GM19025 (cell line): Measurements from ENCODE around the gene EFEMP1.

Experiments
- ATAC-seq: cut with Tn5 transposase; IDR thresholded peaks from one replicate; pipeline ENCODE4 v1.9.1; 2021; ENCODE audit warnings: mild to moderate bottlenecking, low read depth, moderate library complexity; ENCODE audit not compliant: unreplicated experiment

EFEMP1 gene

DNA sequence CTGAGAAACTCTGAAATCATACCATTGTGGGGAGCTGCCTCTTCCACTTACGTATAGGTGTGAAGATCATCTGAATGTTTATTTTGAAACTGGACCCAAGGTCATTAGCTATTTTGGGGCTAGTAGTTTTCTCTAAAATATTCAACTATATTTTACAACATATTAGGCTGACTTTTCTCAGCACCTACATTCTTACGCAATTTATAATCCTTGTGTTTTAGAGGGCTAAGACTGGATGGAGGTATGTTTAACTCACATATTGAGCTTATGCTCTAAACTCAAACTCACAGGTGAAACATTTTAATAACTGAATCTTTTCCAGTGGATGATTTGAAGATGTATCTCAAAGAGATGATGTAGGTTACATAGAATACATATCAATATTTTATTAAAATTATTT is 49.2 kb downstream of the EFEMP1 start:
- ATAC-seq: no peak

GRCh38 chr2:55871637-55872036 is 51.9 kb downstream of the EFEMP1 start:
- no peak for ATAC-seq

DNA sequence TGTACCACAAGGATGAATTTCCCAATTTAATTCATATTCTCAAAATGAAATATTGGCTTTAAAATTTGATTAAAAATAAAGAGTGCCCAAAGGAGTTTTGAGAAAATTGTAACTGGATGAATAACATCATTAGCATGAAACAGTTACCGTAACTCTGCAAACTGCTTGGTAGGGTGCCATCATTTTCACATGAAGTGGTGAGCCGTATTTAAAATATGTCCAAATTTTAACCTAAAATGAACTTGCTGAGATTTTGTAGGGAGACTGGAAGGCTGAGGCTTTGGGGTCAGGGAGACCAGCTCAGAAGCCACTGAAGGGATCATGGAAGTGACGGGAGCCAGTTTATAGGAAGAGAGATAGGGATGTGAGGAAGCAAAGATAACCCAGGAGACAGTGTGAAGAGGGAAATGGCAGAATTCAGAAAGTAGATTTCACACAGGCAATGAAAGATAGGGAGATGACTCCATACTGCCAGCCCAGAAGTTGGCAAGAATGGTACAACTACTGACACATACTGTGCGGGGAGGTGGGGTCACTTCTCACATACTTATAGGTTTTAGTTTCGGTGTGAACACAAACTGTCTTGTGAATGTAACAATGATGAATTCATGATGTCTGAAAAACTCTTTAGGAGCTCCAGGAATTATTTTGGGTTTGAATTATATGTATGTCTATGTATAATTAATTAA is 53.8 kb downstream of the EFEMP1 start:
- ATAC-seq: no peak

GRCh38 chr2:55865096-55865835 is 58.3 kb downstream of the EFEMP1 start:
- no peak for ATAC-seq

GRCh38 chr2:55864351-55865084 is 59.1 kb downstream of the EFEMP1 start:
- no peak for ATAC-seq

DNA sequence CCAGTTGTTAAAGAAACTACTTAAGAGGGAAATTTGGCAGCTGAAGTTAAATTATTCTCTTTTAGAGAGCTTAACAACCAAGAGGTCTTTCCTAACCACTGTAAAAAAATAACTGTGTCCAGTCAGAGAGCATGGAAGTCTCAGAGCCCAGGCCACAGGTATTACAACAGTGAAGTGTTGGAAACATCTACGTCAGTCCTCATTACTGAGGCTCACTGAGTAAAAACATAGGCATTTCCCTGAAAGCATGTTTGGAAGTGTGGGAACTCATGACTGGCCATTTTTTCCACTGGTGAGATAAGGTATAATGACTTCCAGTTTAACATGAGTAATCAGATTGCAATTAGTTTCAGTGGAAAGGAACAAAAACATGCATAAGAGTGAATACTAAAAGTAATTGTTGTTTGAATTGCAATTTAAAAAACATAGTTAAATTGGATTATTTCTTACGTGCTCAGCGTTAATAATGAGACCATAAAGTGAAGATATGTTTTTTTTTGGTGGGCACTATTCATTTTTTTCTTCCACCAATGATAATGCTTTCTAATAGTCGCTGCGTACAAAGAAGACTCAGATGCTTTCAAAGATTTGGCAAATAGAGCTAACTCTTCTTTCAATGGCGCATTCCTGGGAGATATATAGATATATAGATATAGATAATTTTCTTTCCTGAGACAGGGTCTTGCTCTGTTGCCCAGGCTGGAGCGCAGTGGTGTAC is 60.8 kb downstream of the EFEMP1 start:
- ATAC-seq: no peak

DNA sequence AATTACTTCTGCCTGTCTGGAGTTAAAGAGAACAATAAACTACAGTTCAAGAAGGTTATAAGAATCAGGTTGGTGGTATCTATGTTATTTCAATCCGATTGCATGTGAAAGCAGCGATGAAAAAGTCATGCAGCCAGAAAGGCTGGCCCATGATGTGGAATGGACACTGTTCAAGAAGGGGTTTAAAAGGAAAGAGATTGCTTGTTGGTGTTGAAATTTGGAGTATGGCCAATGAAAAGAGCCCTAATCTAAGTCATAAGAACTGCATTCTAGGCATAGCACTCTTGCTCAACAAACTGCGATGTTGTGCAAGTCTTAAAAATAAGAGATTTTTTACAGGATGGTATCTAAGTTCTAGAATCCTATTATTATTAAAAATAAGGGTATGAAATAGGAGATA is 61.3 kb downstream of the EFEMP1 start:
- ATAC-seq: no peak

DNA sequence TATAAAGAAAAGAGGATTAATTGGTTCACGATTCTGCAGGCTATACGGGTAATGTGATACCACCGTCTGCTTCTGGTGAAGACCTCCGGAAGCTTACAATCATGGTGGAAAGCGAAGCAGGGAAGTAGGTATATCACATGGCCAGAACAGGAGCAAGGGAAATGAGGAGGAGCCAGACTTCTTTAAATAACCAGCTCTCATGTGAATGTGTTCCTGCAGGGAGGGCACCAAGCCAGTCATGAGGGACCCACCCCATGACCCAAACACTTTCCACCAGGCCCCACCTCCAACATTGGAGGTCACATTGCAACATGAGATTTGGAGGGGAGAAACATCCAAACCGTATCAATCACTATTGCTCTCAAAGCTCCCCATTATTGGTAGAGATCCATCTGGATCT is 61.8 kb downstream of the EFEMP1 start:
- ATAC-seq: no peak

GRCh38 chr2:55860832-55861231 is 62.8 kb downstream of the EFEMP1 start:
- ATAC-seq: no peak

DNA sequence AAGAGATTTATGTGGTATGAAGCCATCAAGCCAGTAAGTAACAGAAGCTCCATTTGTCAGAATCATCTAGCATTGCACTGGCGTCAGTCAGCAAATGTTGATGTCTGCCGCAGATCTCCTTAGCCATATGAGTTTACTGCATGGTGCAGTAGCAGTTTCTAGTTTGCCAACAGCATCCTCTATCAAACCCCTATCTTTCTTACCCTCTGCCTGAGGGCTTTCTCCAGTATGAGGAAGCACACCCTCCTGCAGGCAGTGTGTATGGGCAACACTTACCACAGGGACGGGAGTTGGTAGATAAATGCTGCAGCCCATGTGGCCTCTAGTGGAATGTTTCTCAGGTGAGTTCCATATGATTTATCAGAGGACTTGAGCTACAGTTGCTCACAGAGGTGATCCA is 63.7 kb downstream of the EFEMP1 start:
- ATAC-seq: no peak

DNA sequence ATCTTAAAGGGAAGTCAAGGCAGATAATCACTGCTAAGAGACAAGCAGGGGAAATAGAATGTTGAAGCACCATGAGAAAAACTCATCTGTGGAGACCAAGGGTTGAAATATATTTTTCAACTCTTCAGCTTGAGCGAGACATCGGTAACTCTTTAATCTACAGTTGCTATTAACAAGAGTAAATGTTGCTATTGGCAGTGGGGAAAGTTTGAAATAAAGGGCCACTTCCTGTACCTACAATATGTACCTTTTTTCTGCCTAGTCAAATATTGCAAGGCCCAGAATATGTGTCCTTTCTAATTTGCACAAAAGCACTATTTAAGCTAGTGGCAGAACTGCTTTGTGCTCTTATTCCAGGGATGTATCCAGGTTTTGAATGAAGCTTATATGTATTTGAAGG is 65.8 kb downstream of the EFEMP1 start:
- ATAC-seq: no peak

GRCh38 chr2:55856936-55857335 is 66.6 kb downstream of the EFEMP1 start:
- no peak for ATAC-seq

- ATAC-seq: no peak
Measured at GRCh38 chr2:55848096-55848495, 75.5 kb downstream of the EFEMP1 start.

DNA sequence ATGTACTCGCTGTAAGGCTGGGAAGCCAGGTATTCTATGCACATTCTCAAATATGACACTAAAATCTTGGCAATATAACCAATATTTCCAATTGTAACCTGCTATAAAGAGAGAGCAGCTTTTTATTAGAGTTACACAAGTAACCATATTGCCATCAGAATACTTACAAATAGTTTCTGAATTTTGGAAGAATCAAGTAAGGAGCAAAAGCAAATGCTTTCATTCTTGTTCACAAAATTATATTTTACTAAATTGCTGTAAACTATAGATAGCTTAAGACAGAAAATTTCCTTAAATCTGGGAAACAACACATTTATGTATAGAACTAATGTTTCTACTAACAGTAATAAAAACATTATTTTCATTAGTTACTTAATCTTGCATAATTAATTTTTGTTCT is 77.2 kb downstream of the EFEMP1 start:
- ATAC-seq: no peak

DNA sequence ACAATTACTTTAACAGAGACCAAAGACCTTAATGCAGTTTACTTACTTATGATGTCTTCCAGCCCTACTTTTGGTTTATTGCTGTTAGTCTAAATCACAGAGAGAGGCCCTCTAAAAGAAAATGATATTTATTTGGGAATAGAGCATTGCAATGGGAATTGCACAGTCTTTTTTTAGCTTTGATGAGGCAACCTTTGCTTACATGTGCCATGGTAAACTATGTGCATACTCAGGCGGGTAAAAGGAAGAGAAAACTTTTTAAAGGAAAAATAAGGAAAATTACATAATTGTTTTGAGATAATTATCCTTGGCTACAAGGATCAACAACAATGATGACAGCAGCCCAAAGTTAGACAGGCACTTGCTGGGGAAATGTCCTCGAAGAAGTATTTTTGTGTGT is 78.6 kb downstream of the EFEMP1 start:
- no peak for ATAC-seq

- no peak for ATAC-seq
Measured at GRCh38 chr2:55843994-55844345, 79.6 kb downstream of the EFEMP1 start.

DNA sequence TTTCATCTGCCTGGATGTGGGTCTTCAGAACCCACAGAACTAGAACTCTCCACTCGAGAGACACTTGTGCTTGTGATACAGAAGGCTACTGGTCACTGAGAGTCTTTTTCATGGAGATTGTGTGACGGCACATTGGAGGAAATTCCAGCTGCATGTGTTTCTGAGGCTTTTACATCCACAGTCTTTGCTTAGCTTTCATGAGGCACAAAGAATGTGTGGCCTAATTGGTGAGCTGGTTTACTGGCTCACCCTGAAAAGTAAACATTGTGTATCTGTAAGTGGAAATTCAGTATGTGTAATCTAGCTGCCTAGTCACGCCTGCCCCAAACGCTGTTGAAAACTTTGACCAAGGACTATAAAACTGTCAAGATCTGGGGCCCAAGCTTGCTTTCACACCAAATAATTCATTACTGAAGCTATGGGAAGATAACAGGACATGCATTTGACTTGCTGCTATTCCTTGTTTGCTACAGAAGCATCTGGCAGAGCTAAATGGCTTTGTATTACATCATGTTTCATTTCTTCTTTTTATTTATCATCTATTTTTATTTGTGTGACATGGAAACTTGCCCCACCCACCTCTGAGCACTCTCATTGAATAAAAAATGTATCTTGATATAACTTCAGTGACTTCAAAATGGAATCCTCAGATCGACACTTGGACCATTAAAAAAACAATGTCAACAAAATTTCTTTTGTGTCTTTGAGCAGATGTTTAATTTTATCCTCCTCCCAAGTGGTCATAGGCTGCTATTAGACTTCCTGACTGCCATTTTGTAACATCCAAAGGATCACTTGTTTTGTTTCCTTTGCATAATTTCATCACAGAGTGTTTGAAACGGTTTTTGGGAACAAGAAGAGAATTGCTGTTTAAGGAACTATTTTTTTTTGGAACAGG is 80.2 kb downstream of the EFEMP1 start:
- no peak for ATAC-seq

DNA sequence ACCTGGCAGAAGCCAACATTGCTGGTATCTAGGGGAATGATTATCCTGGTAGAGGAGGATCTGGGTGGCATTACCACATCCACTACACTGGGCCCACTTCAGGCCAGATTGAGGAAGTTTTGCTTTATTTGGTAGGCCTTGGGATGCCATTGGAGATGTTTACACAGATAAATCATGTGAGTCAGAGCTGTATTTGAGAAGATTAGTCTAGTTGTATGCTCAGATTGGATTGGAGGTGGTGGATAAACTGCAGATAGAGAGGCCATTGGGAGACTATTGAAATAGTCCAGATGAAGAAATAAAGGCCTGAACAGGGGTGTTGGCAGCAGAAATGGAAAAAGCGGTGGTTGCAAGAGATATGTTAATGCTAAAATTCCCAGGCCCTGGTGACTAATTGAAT is 81.5 kb downstream of the EFEMP1 start:
- ATAC-seq: no peak

- ATAC-seq: no peak
Measured at GRCh38 chr2:55840460-55840859, 83.1 kb downstream of the EFEMP1 start.

- no peak for ATAC-seq
Measured at GRCh38 chr2:55839182-55839819, 84.3 kb downstream of the EFEMP1 start.
